Measurements from ENCODE around the gene MYRIP.

The MYRIP gene

GRCh38 chr3:40189118-40189517 is 379.7 kb downstream of the MYRIP start:
- WGBS, 2 experiments: 93 to 95% methylated on average over 3 of the region's 3 CpGs
- Histone ChIP-seq H3K27ac (ENCODE audit: insufficient read depth, low read depth, low read length, poor library complexity, severe bottlenecking) (no peak overlapping the region), H3K4me3 (ENCODE audit: insufficient read depth, low read depth, low read length) (no peak overlapping the region), H3K9me3 (ENCODE audit: control insufficient read depth, low read length) (no peaks in the 10 kb centered on the region), H3K4me1 (ENCODE audit: control insufficient read depth, insufficient read depth, low read length) (no peaks in the 10 kb centered on the region), H3K36me3 (ENCODE audit: control insufficient read depth, insufficient read depth, low read length) (no peaks in the 10 kb centered on the region), H3K27me3 (ENCODE audit: control insufficient read depth, insufficient read depth, low read length, poor library complexity, severe bottlenecking) (no peaks in the 10 kb centered on the region)

- H3K27ac ChIP-seq (ENCODE audit: insufficient read depth, low read depth, low read length, poor library complexity, severe bottlenecking): no peak overlapping the region
- WGBS, 2 experiments: 92 to 94% methylated on average over 13 of the region's 13 CpGs
- no peaks in the 10 kb centered on the region for H3K9me3 ChIP-seq (ENCODE audit: control insufficient read depth, low read length)
- no peaks in the 10 kb centered on the region for H3K4me1 ChIP-seq (ENCODE audit: control insufficient read depth, insufficient read depth, low read length)
- H3K4me3 ChIP-seq (ENCODE audit: insufficient read depth, low read depth, low read length): no peak overlapping the region
- H3K36me3 ChIP-seq (ENCODE audit: control insufficient read depth, insufficient read depth, low read length): no peaks in the 10 kb centered on the region
- no peaks in the 10 kb centered on the region for H3K27me3 ChIP-seq (ENCODE audit: control insufficient read depth, insufficient read depth, low read length, poor library complexity, severe bottlenecking)
These were observed 380.6 kb downstream of the MYRIP start for GRCh38 chr3:40190056-40190455.

GRCh38 chr3:40191251-40191650 is 381.8 kb downstream of the MYRIP start:
- Histone ChIP-seq H3K27ac (ENCODE audit: insufficient read depth, low read depth, low read length, poor library complexity, severe bottlenecking) (no peak overlapping the region), H3K36me3 (ENCODE audit: control insufficient read depth, insufficient read depth, low read length) (no peaks in the 10 kb centered on the region), H3K9me3 (ENCODE audit: control insufficient read depth, low read length) (no peaks in the 10 kb centered on the region), H3K4me1 (ENCODE audit: control insufficient read depth, insufficient read depth, low read length) (no peaks in the 10 kb centered on the region), H3K27me3 (ENCODE audit: control insufficient read depth, insufficient read depth, low read length, poor library complexity, severe bottlenecking) (no peaks in the 10 kb centered on the region), H3K4me3 (ENCODE audit: insufficient read depth, low read depth, low read length) (no peak overlapping the region)
- 89 to 100% methylated on average over 1 of the region's 1 CpG for WGBS, 2 experiments

GRCh38 chr3:40191850-40192448 is 382.5 kb downstream of the MYRIP start:
- Histone ChIP-seq H3K27ac (ENCODE audit: insufficient read depth, low read depth, low read length, poor library complexity, severe bottlenecking) (no peak overlapping the region), H3K4me1 (ENCODE audit: control insufficient read depth, insufficient read depth, low read length) (no peaks in the 10 kb centered on the region), H3K9me3 (ENCODE audit: control insufficient read depth, low read length) (no peaks in the 10 kb centered on the region), H3K36me3 (ENCODE audit: control insufficient read depth, insufficient read depth, low read length) (no peaks in the 10 kb centered on the region), H3K27me3 (ENCODE audit: control insufficient read depth, insufficient read depth, low read length, poor library complexity, severe bottlenecking) (no peaks in the 10 kb centered on the region), H3K4me3 (ENCODE audit: insufficient read depth, low read depth, low read length) (no peak overlapping the region)
- 3 to 10% methylated on average over 2 of the region's 3 CpGs for WGBS, 2 experiments

- WGBS, 2 experiments: 78 to 80% methylated on average over 3 of the region's 3 CpGs
- no peak overlapping the region for H3K4me3 ChIP-seq (ENCODE audit: insufficient read depth, low read depth, low read length)
- no peak overlapping the region for H3K27ac ChIP-seq (ENCODE audit: insufficient read depth, low read depth, low read length, poor library complexity, severe bottlenecking)
- H3K4me1 ChIP-seq (ENCODE audit: control insufficient read depth, insufficient read depth, low read length): no peaks in the 10 kb centered on the region
- H3K27me3 ChIP-seq (ENCODE audit: control insufficient read depth, insufficient read depth, low read length, poor library complexity, severe bottlenecking): no peaks in the 10 kb centered on the region
- no peaks in the 10 kb centered on the region for H3K36me3 ChIP-seq (ENCODE audit: control insufficient read depth, insufficient read depth, low read length)
- H3K9me3 ChIP-seq (ENCODE audit: control insufficient read depth, low read length): no peaks in the 10 kb centered on the region
These were observed 383.2 kb downstream of the MYRIP start for GRCh38 chr3:40192628-40193027.

- 90 to 95% methylated on average over 9 of the region's 9 CpGs for WGBS, 2 experiments
- Histone ChIP-seq H3K4me1 (ENCODE audit: control insufficient read depth, insufficient read depth, low read length) (no peaks in the 10 kb centered on the region), H3K27me3 (ENCODE audit: control insufficient read depth, insufficient read depth, low read length, poor library complexity, severe bottlenecking) (no peaks in the 10 kb centered on the region)
These were observed 387.6 kb downstream of the MYRIP start for GRCh38 chr3:40196966-40197365.

GRCh38 chr3:40200692-40201316 is 391.4 kb downstream of the MYRIP start:
- Histone ChIP-seq H3K4me1 (ENCODE audit: control insufficient read depth, insufficient read depth, low read length) (no peaks in the 10 kb centered on the region), H3K4me3 (ENCODE audit: insufficient read depth, low read depth, low read length) (no peak overlapping the region), H3K27me3 (ENCODE audit: control insufficient read depth, insufficient read depth, low read length, poor library complexity, severe bottlenecking) (no peaks in the 10 kb centered on the region), H3K36me3 (ENCODE audit: control insufficient read depth, insufficient read depth, low read length) (no peaks in the 10 kb centered on the region), H3K27ac (ENCODE audit: insufficient read depth, low read depth, low read length, poor library complexity, severe bottlenecking) (no peak overlapping the region), H3K9me3 (ENCODE audit: control insufficient read depth, low read length) (no peaks in the 10 kb centered on the region)
- 87 to 90% methylated on average over 6 of the region's 6 CpGs for WGBS, 2 experiments

More at GRCh38 chr3:40196966-40197365, 387.6 kb downstream of the MYRIP start:
- Histone ChIP-seq H3K27ac (ENCODE audit: insufficient read depth, low read depth, low read length, poor library complexity, severe bottlenecking) (no peak overlapping the region), H3K9me3 (ENCODE audit: control insufficient read depth, low read length) (no peaks in the 10 kb centered on the region), H3K4me3 (ENCODE audit: insufficient read depth, low read depth, low read length) (no peak overlapping the region), H3K36me3 (ENCODE audit: control insufficient read depth, insufficient read depth, low read length) (no peaks in the 10 kb centered on the region)

- Histone ChIP-seq H3K4me3 (ENCODE audit: insufficient read depth, low read depth, low read length) (no peak overlapping the region), H3K36me3 (ENCODE audit: control insufficient read depth, insufficient read depth, low read length) (no peaks in the 10 kb centered on the region), H3K27ac (ENCODE audit: insufficient read depth, low read depth, low read length, poor library complexity, severe bottlenecking) (no peak overlapping the region), H3K27me3 (ENCODE audit: control insufficient read depth, insufficient read depth, low read length, poor library complexity, severe bottlenecking) (no peaks in the 10 kb centered on the region), H3K4me1 (ENCODE audit: control insufficient read depth, insufficient read depth, low read length) (no peaks in the 10 kb centered on the region), H3K9me3 (ENCODE audit: control insufficient read depth, low read length) (no peaks in the 10 kb centered on the region)
- 88% methylated on average over 3 of the region's 3 CpGs for WGBS, 2 experiments
These were observed 392.4 kb downstream of the MYRIP start for GRCh38 chr3:40201770-40202169.

- WGBS, 2 experiments: 95 to 100% methylated on average over 1 to 2 of the region's 2 CpGs
- H3K27ac ChIP-seq (ENCODE audit: insufficient read depth, low read depth, low read length, poor library complexity, severe bottlenecking): no peak overlapping the region
These were observed 397.1 kb downstream of the MYRIP start for GRCh38 chr3:40206522-40206921.

GRCh38 chr3:40207796-40208195 is 398.4 kb downstream of the MYRIP start:
- no peaks in the 10 kb centered on the region for H3K4me1 ChIP-seq (ENCODE audit: control insufficient read depth, insufficient read depth, low read length)
- H3K9me3 ChIP-seq (ENCODE audit: control insufficient read depth, low read length): no peaks in the 10 kb centered on the region
- H3K36me3 ChIP-seq (ENCODE audit: control insufficient read depth, insufficient read depth, low read length): no peaks in the 10 kb centered on the region
- H3K4me3 ChIP-seq (ENCODE audit: insufficient read depth, low read depth, low read length): no peak overlapping the region
- no peak overlapping the region for H3K27ac ChIP-seq (ENCODE audit: insufficient read depth, low read depth, low read length, poor library complexity, severe bottlenecking)
- H3K27me3 ChIP-seq (ENCODE audit: control insufficient read depth, insufficient read depth, low read length, poor library complexity, severe bottlenecking): no peaks in the 10 kb centered on the region

More at GRCh38 chr3:40206522-40206921, 397.1 kb downstream of the MYRIP start:
- H3K4me3 ChIP-seq (ENCODE audit: insufficient read depth, low read depth, low read length): no peak overlapping the region
- H3K27me3 ChIP-seq (ENCODE audit: control insufficient read depth, insufficient read depth, low read length, poor library complexity, severe bottlenecking): no peaks in the 10 kb centered on the region
- H3K9me3 ChIP-seq (ENCODE audit: control insufficient read depth, low read length): no peaks in the 10 kb centered on the region
- H3K36me3 ChIP-seq (ENCODE audit: control insufficient read depth, insufficient read depth, low read length): no peaks in the 10 kb centered on the region
- H3K4me1 ChIP-seq (ENCODE audit: control insufficient read depth, insufficient read depth, low read length): no peaks in the 10 kb centered on the region
